GM21515 (cell line): Measurements from ENCODE around the gene DNAH6.
"Not testable (repeated sequence)": the region's sequence is repeated elsewhere in the genome, so short reads cannot be mapped to it uniquely, and the experiment has no call there.

ENCODE experiments used
- ATAC-seq: cut with Tn5 transposase; IDR thresholded peaks from one replicate; pipeline ENCODE4 v1.9.1; 2021; ENCODE audit not compliant: unreplicated experiment

Gene DNAH6

GRCh38 chr2:84496386-84496785, 19.9 kb upstream of the DNAH6 start:
- ATAC-seq, result no peak

- ATAC-seq, result no peak
These were observed 19.0 kb upstream of the DNAH6 start for GRCh38 chr2:84497285-84497684.

- ATAC-seq, result no peak
These were observed 18.0 kb upstream of the DNAH6 start for GRCh38 chr2:84498150-84498799.

- not testable (repeated sequence) for ATAC-seq
These were observed 5.3 kb upstream of the DNAH6 start for GRCh38 chr2:84511024-84511423.

- ATAC-seq, result no peak
These were observed 510 bp upstream of the DNAH6 start for GRCh38 chr2:84515788-84516187.

- no peak for ATAC-seq
These were observed 3.1 kb downstream of the DNAH6 start for GRCh38 chr2:84519332-84519957.

GRCh38 chr2:84526562-84526961, 10.3 kb downstream of the DNAH6 start:
- no peak for ATAC-seq

- ATAC-seq, result no peak
These were observed 11.1 kb downstream of the DNAH6 start for GRCh38 chr2:84527137-84528129.

- no peak for ATAC-seq
These were observed 16.0 kb downstream of the DNAH6 start for GRCh38 chr2:84532291-84532690.

GRCh38 chr2:84534225-84534624, 17.9 kb downstream of the DNAH6 start:
- no peak for ATAC-seq

- no peak for ATAC-seq
These were observed 21.0 kb downstream of the DNAH6 start for GRCh38 chr2:84537251-84537650.

- no peak for ATAC-seq
These were observed 23.4 kb downstream of the DNAH6 start for GRCh38 chr2:84539729-84540128.

GRCh38 chr2:84545005-84545404, 28.7 kb downstream of the DNAH6 start:
- ATAC-seq, result no peak

- no peak for ATAC-seq
These were observed 30.3 kb downstream of the DNAH6 start for GRCh38 chr2:84546551-84546950.

- ATAC-seq, result no peak
These were observed 32.0 kb downstream of the DNAH6 start for GRCh38 chr2:84548303-84548702.

GRCh38 chr2:84550916-84551315, 34.6 kb downstream of the DNAH6 start:
- no peak for ATAC-seq

GRCh38 chr2:84551526-84551925, 35.2 kb downstream of the DNAH6 start:
- not testable (repeated sequence) for ATAC-seq

GRCh38 chr2:84556190-84556589, 39.9 kb downstream of the DNAH6 start:
- no peak for ATAC-seq

- no peak for ATAC-seq
These were observed 43.5 kb downstream of the DNAH6 start for GRCh38 chr2:84559838-84560237.

- ATAC-seq, result no peak
These were observed 63.4 kb downstream of the DNAH6 start for GRCh38 chr2:84579661-84580060.

- ATAC-seq, result no peak
These were observed 87.6 kb downstream of the DNAH6 start for GRCh38 chr2:84603911-84604310.

- ATAC-seq, result no peak
These were observed 96.8 kb downstream of the DNAH6 start for GRCh38 chr2:84613082-84613481.
